ENCODE data around the gene ANGPTL5.
"Not testable (repeated sequence)": the region's sequence is repeated elsewhere in the genome, so short reads cannot be mapped to it uniquely, and the experiment has no call there.

ANGPTL5 gene

DNA sequence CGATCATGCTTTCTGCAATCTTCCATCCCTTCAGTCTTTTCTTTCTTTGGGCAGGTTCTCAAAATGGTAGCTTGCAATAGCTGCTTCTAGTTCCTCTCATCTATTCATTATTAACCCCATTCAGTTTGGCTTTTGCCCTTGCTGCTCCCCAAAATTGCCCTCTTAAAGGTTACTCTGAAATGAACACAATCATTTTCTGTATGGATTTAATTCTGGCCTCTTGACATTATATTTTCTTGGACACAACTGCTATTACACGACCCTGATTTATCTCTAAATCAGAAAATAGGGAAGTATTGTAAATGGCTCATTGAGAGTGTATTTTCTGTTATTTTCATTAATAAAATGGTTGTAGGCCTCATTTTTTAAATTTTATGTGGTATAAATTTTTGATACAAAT lies at the start of gene ANGPTL5:
ANGPTL5 (minus strand) TSS at position 101 of the 400 bp plus-strand sequence. CDS start 8,613 bp downstream, outside the sequence.
- DNase-seq (ENCODE audit: low spot score), result no peak

DNA sequence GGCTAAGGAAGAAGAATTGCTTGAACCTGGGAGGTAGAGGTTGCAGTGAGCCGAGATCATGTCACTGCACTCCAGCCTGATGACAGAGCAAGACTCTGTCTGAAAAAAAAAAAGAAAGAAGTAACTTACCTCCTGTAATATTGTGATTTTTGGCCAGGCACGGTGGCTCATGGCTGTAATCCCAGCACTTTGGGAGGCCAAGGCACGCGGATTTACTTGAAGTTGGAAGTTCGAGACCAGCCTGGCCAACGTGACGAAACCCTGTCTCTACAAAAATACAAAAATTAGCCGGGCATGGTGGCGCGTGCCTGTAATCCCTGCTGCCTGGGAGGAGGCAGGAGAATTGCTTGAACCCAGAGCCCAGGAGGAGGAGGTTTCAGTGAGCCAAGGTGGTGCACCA lies 47.9 kb upstream of the ANGPTL5 start:
- not testable (repeated sequence) for DNase-seq (ENCODE audit: low spot score)

DNA sequence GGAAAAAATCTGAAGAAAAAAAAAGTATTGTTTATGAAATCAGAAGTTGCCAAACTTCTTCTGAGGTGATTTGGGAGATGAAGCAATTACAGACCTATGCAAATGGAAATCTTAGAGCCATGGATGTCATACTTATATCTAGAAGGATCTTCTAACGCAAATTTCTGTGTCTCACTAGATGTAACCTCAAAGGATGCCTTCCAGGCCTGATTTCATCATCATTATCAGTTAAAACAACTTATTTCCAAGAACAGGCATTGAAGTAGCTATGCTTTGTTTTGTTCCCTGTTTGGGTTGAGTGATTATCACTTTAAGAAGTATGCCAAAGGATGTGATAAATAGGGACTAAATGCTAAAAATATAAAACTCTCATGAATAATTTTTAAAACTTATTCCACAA lies 43.9 kb upstream of the ANGPTL5 start:
- no peak for DNase-seq (ENCODE audit: low spot score)

DNA sequence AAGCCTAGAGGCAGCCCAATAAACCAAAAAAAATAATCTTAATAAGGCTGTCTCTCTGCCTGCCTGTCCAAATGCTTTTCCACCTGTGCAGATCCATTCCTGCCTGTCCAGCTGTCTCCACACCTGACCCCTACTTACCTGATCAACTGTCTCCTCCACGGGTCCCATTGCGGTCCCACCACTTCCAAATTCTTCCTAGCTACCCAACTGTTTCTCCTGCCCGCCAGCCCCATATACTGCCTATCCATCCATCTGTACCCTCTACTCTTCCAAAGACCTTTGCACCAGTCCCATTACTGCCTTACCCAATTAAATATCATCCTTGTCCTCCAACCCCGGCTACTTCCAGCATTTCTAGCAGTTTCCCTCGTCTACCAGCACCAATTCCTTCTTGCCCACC lies 39.4 kb upstream of the ANGPTL5 start:
- no peak for DNase-seq (ENCODE audit: low spot score)

DNA sequence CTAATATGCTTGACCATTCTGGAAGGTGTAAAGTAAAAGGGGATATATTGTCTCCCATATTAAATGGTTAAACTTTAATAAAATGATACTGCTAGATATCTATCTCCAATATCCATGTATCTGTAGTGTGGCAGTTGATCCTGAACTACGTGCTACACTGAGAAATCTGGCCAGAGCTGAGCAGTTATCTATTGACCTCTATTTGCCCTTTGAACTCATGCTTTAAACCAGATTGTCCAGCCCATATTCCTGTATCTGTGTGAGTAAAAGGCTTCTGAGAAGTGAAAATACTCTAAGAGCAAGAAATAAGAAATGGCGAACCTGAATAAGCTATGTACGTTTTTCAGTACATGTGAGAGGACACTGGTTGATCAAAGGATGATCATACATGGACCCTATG lies 39.0 kb upstream of the ANGPTL5 start:
- DNase-seq (ENCODE audit: low spot score), result no peak

DNA sequence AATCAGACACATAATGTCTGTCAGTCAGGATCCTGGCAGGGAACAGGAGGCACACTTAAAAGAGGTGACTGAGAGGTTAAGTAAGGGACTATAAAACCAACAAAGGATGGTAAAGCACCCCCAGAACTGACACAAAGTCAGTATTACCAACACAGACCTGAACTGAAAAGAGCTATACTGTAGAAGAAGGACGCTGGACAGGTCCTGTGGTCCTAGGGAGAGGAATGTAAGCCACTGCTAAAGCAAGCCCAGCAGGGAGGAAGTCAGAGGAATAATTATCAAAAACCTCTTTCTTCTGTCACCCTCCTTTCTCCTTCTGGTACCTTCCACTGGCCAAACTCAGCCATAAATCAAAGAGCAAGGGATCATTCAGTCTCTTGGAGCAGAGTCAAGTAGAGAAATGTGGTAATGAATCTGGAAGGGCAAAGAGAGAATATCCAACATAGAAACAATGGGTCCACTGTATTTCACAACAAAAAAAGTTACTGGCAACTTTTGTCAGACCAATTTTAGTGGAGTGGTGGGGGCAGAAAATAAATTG lies 33.4 kb upstream of the ANGPTL5 start:
- no peak for DNase-seq (ENCODE audit: low spot score)

DNA sequence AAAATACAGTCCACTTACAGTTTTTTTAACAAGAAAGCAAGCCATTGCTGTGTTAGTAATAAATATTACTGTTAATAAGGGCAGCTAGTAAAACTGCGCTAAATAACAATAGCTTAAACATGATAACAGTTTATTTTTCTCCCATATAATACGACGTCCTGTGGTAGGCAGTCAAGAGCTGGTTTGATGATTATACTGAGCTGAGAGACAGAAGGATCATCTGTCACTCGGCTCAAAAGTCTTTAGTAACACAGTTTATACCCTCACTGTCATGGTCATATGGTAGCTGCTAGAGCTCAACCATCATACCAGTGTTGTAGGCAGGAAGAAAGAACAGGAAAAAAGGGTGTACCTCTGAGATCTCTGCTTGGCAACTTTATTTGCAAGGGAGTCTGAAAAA lies 29.1 kb upstream of the ANGPTL5 start:
- DNase-seq (ENCODE audit: low spot score), result no peak

DNA sequence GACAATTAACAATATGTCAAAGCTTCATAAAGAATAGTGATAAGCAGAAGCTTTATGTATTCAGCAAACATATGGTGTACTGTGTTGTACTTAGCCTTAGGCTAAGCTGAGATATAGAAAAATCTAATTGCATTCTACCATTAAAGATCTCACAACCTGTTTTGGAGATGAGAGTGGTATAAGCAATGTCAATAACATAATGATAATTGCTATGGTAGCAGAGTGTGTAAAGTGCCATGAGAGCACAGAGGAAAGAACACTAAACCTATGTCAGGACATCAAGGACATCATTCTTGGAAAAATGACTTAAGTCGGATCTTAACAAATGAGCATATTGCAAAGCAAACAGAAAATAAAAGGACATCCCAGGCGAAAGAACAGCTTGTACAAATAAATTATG lies 28.6 kb upstream of the ANGPTL5 start:
- DNase-seq (ENCODE audit: low spot score), result no peak

DNA sequence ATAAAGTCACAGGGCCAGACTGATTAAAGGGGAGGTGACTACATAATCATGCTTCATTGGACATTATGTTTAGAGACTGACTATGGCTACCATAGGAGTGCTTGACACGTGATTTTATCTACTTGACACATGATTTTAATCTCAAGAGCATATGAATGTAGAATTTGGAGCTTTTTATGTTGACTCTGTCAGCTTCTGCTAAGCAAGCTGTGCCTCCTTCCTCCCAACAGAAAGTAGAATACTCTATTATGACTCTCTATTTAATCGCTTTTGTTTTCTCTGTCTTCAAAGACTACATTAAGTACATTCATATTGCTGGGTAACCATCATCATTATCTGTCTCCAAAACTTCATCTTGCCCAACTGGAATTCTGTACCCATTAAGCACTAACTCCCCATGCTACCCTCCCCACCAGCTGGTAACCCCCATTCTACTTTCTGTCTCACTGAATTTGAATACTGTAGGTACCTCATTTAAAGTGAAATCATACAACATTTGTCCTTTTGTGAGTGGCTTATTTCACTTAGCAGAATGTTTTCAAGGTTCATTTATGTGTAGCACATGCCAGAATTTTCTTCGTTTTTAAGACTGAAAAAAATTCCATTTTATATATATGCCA lies 24.7 kb upstream of the ANGPTL5 start:
- no peak for DNase-seq (ENCODE audit: low spot score)

DNA sequence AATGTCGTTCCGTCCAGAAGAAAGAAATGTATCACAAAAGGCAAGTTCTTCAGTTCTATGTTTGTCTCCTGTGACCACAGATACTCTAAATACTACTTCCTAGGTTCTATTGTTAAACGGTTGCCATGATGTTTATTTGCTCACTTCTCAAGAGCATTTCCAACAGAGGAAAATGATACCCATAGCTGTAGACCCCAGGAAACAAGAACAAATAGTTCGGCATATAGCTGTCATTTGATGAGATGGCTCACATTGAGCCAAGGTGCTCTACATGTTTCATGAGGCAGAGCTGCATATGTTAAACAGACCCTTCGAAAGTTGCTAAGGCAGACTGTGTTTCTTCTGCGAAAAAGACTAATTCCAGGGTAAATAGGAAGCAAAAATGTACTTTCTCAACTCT lies 15.4 kb upstream of the ANGPTL5 start:
- no peak for DNase-seq (ENCODE audit: low spot score)

DNA sequence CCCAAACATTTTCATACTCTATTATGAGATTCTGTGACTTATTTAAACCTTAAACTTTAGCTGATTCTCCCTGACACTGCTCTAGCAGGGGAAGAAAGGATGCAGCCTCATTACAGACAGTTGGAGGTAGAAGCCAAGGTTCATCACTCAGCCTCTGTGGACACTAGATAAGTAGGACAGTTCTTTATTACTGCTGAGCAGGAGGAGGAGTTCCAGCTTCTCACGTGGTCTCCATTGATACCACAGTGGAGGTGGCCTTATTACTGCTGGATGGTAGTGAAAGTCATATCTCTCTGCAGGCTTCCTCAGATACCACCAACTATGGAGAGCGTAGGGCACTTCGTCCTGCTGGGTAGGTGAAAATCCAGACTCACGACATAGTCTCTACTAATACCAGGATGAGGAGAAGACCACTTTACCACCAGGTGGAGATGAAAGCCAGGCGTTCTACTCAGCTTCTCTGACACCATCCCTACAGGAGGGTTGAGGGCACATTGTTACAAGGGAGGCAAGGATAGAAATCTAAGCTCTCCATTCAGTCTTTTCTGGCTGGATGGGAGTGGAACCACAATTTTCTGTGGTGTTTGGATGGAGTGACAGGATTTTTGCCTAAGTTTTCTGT lies 13.1 kb upstream of the ANGPTL5 start:
- DNase-seq (ENCODE audit: low spot score), result no peak

DNA sequence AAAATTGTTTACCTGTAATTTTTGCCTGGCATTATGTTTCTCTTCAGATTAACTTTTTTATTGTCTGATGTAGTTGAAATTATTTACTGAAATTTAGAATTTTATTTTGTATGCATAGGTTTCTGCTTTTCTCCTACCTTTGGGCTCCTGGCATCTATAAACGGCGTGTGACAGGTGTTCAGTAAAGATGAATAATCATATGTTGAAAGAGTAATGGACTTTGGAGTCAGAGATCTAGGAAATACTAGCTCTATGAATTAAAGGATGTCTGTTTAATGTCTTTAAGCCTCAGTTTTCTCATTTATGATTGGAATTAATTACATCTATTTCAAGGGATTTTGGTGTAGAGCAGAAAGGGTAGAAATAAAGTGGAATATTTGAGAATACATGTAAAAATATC lies 7.2 kb upstream of the ANGPTL5 start:
- DNase-seq (ENCODE audit: low spot score), result no peak

DNA sequence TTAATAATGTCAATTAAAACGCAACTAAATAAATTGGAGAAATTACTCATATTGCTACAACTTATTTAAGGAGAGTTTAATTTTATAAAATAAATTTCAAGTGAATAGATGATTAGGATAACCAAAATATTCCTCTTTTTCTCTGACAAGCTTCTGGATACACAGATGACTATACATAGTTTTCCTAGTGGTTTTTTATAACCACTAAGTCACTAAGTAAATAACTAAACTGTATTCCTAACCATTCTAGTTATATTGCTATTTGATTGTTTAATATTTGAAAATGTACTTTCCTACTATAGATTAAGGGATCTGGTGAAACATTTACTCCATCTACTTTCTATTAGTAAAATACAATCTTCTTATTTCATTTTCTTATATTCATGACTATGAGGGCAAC lies 4.7 kb upstream of the ANGPTL5 start:
- no peak for DNase-seq (ENCODE audit: low spot score)

DNA sequence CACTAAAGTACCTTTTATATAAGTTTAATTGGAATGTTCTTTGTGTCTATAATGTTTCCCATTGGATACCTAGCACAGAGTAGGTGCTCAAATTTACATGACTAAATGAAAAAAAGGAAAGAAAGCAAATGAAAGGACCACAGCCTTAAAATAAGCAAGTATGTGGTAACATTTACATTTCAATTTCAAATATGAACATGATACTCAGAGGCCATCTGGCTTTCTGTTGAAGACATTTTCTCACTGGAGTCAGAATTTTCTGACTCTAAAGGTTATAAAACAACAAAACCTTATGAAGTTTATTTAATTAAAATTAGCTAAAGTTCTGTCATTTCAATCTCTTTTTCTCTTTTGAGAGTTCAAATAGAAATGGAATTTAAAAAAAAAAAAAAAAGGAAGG lies 904 bp upstream of the ANGPTL5 start:
- no peak for DNase-seq (ENCODE audit: low spot score)

DNA sequence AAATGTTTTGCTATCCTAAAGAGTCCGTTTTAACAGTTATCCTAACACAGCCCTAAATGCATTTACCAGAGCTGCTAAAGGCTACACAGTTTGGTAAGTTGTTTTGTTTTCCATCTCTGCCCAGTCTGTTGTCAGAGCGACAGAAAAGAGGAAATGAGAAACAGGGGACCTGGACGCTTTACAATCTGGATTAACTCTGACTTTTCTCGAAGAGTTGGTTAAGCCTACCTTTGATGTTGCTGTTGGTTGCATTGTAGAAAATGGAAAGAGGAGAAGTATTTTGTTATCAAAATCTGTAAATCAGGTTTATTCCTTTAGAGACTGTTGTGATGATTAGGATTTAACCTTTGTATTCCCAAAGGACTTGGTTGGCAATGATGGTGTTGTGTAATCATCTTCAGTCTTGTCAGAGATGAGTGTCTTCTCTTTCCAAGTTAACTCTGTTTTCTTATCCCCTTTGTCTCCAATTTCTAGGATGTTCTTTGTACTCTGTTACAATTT lies 481 bp downstream of the ANGPTL5 start:
- no peak for DNase-seq (ENCODE audit: low spot score)

DNA sequence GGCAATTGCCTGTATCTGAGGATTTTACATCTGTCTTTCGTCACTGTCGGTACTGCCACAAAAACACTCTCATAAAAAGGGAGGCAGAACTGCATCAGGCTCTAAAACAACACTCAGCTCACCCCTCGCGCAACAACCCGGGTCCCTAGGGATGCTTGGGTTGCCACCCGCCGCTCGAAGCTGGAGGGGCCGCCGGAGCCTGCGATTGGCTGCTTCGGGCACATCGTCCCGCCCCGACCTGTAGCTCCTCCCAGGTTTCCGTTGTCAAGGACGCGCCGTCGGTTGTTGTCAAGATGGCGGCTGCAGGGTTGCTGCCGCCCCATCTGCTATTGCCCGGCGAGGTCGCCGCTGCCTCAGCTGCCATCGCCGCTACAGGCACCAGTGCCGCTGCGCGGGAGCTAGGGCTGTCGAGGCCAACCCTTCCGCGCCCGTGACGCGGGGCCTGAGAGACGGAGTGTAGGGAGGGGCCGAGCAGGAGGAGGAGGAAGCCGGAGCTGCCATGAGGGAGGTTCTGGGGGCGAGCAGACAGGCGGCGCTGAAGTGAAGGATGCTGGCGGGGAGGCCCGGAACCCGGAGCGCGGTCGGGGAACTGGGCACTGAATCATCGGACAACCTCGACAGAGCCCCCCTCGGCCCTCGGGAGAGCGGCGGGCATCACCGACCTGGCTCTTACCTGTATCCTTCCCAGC lies 1.4 kb downstream of the ANGPTL5 start, which contains the start of gene CEP126:
CEP126 (plus strand) TSS at position 273 of the 689 bp plus-strand sequence; CDS start at position 548, 275 bp downstream.
- DNase-seq (ENCODE audit: low spot score), result peak; percentile 96

DNA sequence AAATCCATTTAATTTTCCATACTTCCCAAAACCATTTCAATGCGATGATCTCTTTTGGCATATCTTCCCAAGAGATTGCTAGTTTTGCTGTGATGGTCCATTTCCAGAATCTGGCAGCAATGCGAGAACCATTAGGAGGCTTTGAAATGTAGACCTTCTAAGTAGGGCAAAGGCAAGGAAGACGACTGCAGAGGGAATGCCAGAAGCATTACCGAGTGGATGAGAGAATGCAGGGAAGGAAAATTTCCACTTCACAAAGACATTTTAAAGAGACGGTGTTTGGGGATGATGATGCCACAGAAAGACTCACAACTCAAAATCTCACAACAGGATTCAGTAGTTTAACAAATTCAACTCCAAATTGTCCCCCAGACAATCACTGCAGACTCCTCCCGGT lies 2.0 kb downstream of the ANGPTL5 start:
- DNase-seq (ENCODE audit: low spot score), result no peak

DNA sequence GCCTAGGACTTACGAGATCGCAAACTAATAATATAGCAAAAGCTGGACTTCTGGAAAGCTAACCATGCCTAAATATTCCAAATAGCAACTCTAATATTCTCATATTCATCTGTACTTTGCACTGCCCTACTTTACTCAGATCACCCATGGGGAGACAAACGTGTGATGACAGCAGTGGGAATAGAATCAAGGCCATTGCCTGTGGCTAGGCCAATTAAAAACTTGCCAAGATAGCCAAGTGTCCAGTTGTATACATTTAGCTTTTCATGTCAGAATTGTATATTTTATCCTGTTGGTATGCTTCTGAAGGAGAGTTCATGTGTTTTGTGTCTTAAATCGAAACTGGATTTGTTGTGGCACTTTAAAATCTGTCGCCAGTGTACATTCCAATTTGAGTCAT lies 2.7 kb downstream of the ANGPTL5 start:
- no peak for DNase-seq (ENCODE audit: low spot score)

DNA sequence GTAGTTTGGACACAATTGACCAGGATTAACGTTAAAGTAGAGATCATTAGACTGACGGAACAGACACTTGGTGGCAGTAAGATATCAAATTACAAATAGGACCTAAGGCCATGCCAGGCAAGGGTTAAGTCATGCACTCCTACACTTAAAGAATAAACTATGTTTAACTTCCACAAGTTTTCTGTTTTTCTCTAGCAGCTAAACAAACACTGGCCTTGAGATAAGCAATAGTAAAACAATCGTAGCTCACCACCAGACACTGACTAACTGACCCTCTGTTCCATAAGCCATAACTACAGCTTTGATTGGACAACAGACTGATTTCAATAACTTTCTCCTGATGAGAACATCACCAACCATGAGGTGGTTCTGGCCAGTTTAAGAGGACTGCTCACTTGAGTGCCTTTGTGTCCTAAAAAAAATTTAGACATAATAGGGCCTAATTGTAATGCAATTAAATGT lies 3.5 kb downstream of the ANGPTL5 start:
- DNase-seq (ENCODE audit: low spot score), result no peak

DNA sequence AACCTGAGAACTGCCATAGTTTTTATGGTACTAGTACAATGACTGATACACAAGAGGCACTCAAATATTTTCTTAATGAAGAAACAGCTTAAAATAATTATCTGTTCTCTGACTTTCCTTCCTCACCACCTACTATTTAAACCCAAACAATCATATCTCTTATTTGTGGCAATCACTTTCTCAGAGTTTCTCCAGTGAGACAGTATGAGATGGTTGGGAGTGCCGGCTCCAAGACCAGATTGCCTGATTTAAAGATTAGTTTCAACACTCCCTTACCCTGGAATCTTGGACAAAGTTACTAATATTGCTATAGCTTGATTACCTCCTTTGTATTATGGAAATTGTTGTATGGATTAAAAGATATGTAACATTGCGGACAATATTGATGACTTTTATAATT lies 7.2 kb downstream of the ANGPTL5 start:
- no peak for DNase-seq (ENCODE audit: low spot score)

DNA sequence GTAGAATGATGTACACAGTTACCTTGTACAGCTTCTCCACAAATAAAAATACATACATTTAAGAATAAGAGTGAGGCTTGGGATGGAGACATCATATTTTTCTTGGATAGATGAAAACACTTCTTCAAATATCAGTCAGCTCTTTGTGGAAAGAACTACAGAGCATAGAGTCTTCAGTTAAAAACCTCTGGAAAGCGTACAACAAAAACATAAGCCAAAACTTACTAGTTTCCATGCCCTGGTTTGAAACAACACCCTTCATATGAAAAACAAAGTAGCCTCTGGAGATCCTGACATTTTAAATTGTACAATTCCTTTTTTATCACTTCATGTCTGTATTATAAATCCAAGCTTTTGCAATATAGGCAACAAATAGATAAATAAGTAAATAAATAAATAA lies 8.5 kb downstream of the ANGPTL5 start:
- DNase-seq (ENCODE audit: low spot score), result no peak

DNA sequence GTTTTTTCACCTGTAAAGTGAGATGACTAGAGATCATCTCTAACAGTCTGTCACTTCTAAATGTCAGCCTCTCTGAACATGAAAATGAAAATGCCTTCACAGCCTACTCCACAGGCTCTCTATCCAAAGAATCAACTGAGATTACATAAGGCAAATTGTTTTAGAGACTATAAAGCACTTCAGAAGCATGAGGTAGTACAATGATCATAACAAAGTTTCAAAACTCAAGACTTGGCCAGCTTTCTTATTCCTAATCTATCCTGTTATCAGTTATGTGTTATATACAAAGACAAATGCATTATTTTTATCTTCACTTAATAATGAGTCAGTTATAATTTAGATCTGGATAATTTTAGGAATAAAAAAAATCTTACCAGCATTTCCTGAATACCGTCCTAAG lies 21.8 kb downstream of the ANGPTL5 start:
- no peak for DNase-seq (ENCODE audit: low spot score)

DNA sequence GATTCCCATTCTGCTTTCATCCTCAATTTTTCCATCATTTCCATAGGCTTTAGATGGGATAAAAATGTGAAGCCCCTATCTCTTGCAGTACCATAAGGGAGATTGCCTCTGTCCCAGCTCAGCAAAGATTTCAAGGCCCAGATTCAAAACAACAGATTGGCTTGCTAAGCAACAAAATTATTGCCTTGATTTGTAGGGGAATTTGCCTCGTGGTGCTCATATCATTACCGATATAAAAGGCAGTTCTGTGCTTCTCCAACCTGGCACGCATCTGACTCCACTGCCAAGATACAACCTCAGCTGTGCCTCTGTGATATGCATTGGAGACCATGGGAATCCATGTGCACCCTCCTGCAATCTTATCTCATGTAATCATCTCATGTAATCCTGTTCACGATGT lies 26.6 kb downstream of the ANGPTL5 start:
- no peak for DNase-seq (ENCODE audit: low spot score)
